DOHH2 (cell line): Measurements from ENCODE around the gene MKNK2.

ENCODE experiments used
- H3F3A ChIP-seq: fragments of 200-600 bp; sonication (generic), shearing (Covaris generic); 2 replicates; pipeline ENCODE4 v1.6.0; 2016; ENCODE audit warnings: antibody characterized with exemption, mild to moderate bottlenecking; ENCODE audit not compliant: control insufficient read depth, insufficient read depth
- H3K27ac ChIP-seq: fragments of 200-600 bp; sonication (generic); 2 replicates; pipeline ENCODE4 v1.5.1; 2014; ENCODE audit warnings: low read depth, mild to moderate bottlenecking, low read length, moderate library complexity
- H3K27me3 ChIP-seq: fragments of 200-600 bp; sonication (generic); 2 replicates; pipeline ENCODE4 v1.6.1; 2014; ENCODE audit warnings: mild to moderate bottlenecking, low read length, mixed read lengths; ENCODE audit not compliant: control insufficient read depth
- H3K36me3 ChIP-seq: fragments of 200-600 bp; sonication (generic); 2 replicates; pipeline ENCODE4 v1.6.1; 2014; ENCODE audit warnings: mild to moderate bottlenecking, low read length, moderate library complexity, mixed read lengths; ENCODE audit not compliant: control insufficient read depth
- H3K4me1 ChIP-seq: fragments of 200-600 bp; sonication (generic); 2 replicates; pipeline ENCODE4 v1.6.1; 2014; ENCODE audit warnings: mild to moderate bottlenecking, low read length, mixed read lengths; ENCODE audit not compliant: control insufficient read depth
- H3K4me2 ChIP-seq: fragments of 200-600 bp; sonication (generic); 2 replicates; pipeline ENCODE4 v1.6.0; 2014; ENCODE audit warnings: mild to moderate bottlenecking, low read length, moderate library complexity
- H3K4me3 ChIP-seq: fragments of 200-600 bp; sonication (generic); 2 replicates; pipeline ENCODE4 v1.5.1; 2014; ENCODE audit warnings: mild to moderate bottlenecking, low read length, mixed read lengths
- H3K79me2 ChIP-seq: fragments of 200-600 bp; sonication (generic); 2 replicates; pipeline ENCODE4 v1.6.1; 2014; ENCODE audit warnings: mild to moderate bottlenecking, low read length, mixed read lengths; ENCODE audit not compliant: control insufficient read depth
- H3K9me2 ChIP-seq: fragments of 200-600 bp; sonication (generic); replicated peaks from 2 replicates; pipeline ENCODE4 v1.6.1; 2014; ENCODE audit warnings: mild to moderate bottlenecking, low read length, mixed read lengths; ENCODE audit not compliant: control insufficient read depth
- H3K9me3 ChIP-seq: fragments of 200-600 bp; sonication (generic); 2 replicates; pipeline ENCODE4 v1.6.1; 2014; ENCODE audit warnings: antibody characterized with exemption, low read length, mixed read lengths; ENCODE audit not compliant: control insufficient read depth, insufficient read depth
- H4K20me1 ChIP-seq: fragments of 200-600 bp; sonication (generic); 2 replicates; pipeline ENCODE4 v1.6.0; 2014; ENCODE audit warnings: low read depth, mild to moderate bottlenecking, antibody characterized with exemption, low read length, moderate library complexity; ENCODE audit not compliant: control insufficient read depth, insufficient read depth
- EZH2phosphoT487 ChIP-seq: fragments of 200-600 bp; sonication (generic); IDR thresholded peaks from 2 replicates; pipeline ENCODE4 v1.6.1; 2017; ENCODE audit warnings: borderline replicate concordance, mild to moderate bottlenecking, antibody characterized with exemption, low read length, moderate library complexity, mixed read lengths
- TF ChIP-seq, protein P1 (sequence below): fragments of 200-600 bp; sonication (generic); IDR thresholded peaks from one replicate; pipeline ENCODE4 v1.5.1; 2014; ENCODE audit warnings: antibody characterized with exemption, mild to moderate bottlenecking, low read depth, low read length; ENCODE audit not compliant: poor library complexity, severe bottlenecking

The MKNK2 gene

DNA sequence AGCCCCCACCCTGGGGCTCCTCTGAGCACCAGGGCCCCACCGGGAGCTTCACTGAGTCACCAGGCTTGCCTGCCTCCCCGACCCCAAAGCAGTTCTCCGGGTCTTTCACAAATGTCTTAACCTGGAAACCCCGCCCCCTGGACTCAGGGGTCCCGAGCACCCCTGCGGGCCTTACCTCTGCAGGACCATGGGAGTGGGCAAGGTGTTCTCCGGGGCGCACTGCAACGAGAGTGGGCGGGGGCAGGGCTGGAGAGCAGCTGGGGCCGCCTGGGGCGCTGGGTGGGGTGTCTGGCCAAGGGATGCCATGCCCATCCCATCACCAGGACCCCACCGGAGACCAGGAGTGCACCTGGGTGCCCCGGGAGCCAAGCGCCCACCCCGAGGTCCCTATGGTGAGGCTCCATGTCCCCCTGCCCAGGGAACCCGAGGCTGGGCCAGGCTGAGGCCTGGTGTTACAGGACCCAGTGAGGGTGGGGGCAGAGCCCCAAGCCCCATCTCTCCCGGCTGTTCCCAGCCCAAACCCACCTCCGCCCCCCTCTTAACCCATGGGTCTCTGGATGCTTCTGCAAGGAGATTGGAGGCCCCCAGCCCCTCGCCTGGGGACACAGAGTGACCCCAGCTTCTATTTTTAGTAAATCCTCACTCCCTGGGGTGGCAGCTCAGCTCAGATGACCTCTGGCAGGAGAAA, 10.9 kb downstream of the MKNK2 start:
- Histone ChIP-seq H3K4me3 (no peak overlapping the region), H3K36me3 (peaks cover 75% of the 10 kb centered on the region), H3K79me2 (peaks cover 36% of the 10 kb centered on the region), H3F3A (peaks cover 52% of the 10 kb centered on the region), H3K4me2 (no peak overlapping the region), H3K4me1 (peaks cover 82% of the 10 kb centered on the region), H3K27ac (no peak overlapping the region), H3K27me3 (no peaks in the 10 kb centered on the region), H4K20me1 (peaks cover 31% of the 10 kb centered on the region), H3K9me2 (no peaks in the 10 kb centered on the region), H3K9me3 (no peaks in the 10 kb centered on the region)
- TF ChIP-seq EZH2phosphoT487: no peak
- TF ChIP-seq, protein P1, sequence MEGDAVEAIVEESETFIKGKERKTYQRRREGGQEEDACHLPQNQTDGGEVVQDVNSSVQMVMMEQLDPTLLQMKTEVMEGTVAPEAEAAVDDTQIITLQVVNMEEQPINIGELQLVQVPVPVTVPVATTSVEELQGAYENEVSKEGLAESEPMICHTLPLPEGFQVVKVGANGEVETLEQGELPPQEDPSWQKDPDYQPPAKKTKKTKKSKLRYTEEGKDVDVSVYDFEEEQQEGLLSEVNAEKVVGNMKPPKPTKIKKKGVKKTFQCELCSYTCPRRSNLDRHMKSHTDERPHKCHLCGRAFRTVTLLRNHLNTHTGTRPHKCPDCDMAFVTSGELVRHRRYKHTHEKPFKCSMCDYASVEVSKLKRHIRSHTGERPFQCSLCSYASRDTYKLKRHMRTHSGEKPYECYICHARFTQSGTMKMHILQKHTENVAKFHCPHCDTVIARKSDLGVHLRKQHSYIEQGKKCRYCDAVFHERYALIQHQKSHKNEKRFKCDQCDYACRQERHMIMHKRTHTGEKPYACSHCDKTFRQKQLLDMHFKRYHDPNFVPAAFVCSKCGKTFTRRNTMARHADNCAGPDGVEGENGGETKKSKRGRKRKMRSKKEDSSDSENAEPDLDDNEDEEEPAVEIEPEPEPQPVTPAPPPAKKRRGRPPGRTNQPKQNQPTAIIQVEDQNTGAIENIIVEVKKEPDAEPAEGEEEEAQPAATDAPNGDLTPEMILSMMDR: no peak

GRCh38 chr19:2039089-2039958, 11.7 kb downstream of the MKNK2 start:
- H3K4me1 ChIP-seq: peaks cover 82% of the 10 kb centered on the region
- peaks cover 28% of the 10 kb centered on the region for H3K79me2 ChIP-seq
- H3K4me2 ChIP-seq: no peak overlapping the region
- H3K36me3 ChIP-seq: peaks cover 67% of the 10 kb centered on the region
- no peak overlapping the region for H3K27ac ChIP-seq
- H4K20me1 ChIP-seq: peaks cover 23% of the 10 kb centered on the region
- H3K9me3 ChIP-seq: no peaks in the 10 kb centered on the region
- no peak overlapping the region for H3K4me3 ChIP-seq
- no peaks in the 10 kb centered on the region for H3K9me2 ChIP-seq
- no peak for TF ChIP-seq EZH2phosphoT487
- TF ChIP-seq, protein P1: no peak
- no peaks in the 10 kb centered on the region for H3K27me3 ChIP-seq
- H3F3A ChIP-seq: peaks cover 44% of the 10 kb centered on the region

GRCh38 chr19:2038284-2039088, 12.6 kb downstream of the MKNK2 start:
- no peak for TF ChIP-seq EZH2phosphoT487
- TF ChIP-seq, protein P1: no peak
- Histone ChIP-seq H3K4me3 (no peak overlapping the region), H3K9me3 (no peaks in the 10 kb centered on the region), H3K4me1 (peaks cover 76% of the 10 kb centered on the region), H4K20me1 (peaks cover 23% of the 10 kb centered on the region), H3K9me2 (no peaks in the 10 kb centered on the region), H3K27ac (no peak overlapping the region), H3K79me2 (peaks cover 23% of the 10 kb centered on the region), H3K27me3 (no peaks in the 10 kb centered on the region), H3F3A (peaks cover 38% of the 10 kb centered on the region), H3K4me2 (no peak overlapping the region), H3K36me3 (peaks cover 60% of the 10 kb centered on the region)
